Pancreas (tissue), 10 donors: ENCODE data around the gene ZFP92. TPM values are rescaled to one million over a fixed set of nuclear protein-coding genes. Genes with fewer than 3 reads are reported as not detected.

ENCODE experiments used
- ATAC-seq, 4 donors: fragments of 200-7000 bp; cut with Tn5 transposase; one replicate each; pipeline versions ENCODE4 v1.8.0 to v1.9.1; 2020; ENCODE audit warnings: mild to moderate bottlenecking in 4 of 4, moderate library complexity in 4 of 4
- DNase-seq, 6 donors: peaks; one replicate each; pipeline ENCODE4 v3.0.0-alpha.2; 2020
- FAIRE-seq: peaks from 2 replicates; lab custom pipeline; 2012; peaks lifted over from hg19 to GRCh38; lab: Jason Lieb, UNC
- H3K27ac ChIP-seq, 4 donors: fragments of 200-600 bp; sonication (generic); 1 replicate in 3 of 4; 2 replicates in 1 of 4; pipeline versions ENCODE4 v1.5.0 to v1.8.0; 2020
- H3K27me3 ChIP-seq, 4 donors: fragments of 200-600 bp; one replicate each; pipeline ENCODE4 v1.8.0; 2021
- H3K36me3 ChIP-seq, 3 donors: fragments of 200-600 bp; sonication (generic) in 1 of 3; one replicate each; pipeline versions ENCODE4 v1.5.0 to v1.8.0; 2020 to 2021
- H3K4me1 ChIP-seq, 3 donors: fragments of 200-600 bp; one replicate each; pipeline ENCODE4 v1.8.0; 2021
- H3K4me3 ChIP-seq, 4 donors: fragments of 200-600 bp; sonication (generic) in 2 of 4; one replicate each; pipeline versions ENCODE4 v1.5.0 to v1.8.0; 2020 to 2021
- H3K9me3 ChIP-seq, 4 donors: fragments of 200-600 bp; one replicate each; pipeline ENCODE4 v1.8.0; 2021
- WGBS, 2 donors: extraction: QIAGEN DNeasy Blood & Tissue Kit; methylation state at CpG; one replicate each; pipeline ENCODE4 v1.1.7; 2013; 5-methylcytosine and 5-hydroxymethylcytosine counted together
- intact Hi-C, 3 donors: fragments of 100-400 bp; cut with DNase I; formaldehyde crosslinking; loops; one replicate each; pipeline versions ENCODE4 v1.11.1 to v1.14.2; 2022
- polyA plus RNA-seq, 2 donors: library from polyadenylated mRNA; stranded (reverse); fragments of 200-250 nt; gene quantifications; one replicate each; pipeline ENCODE4 v1.2.3, GENCODE V29; 2013
- total RNA-seq, 6 donors: library from RNA; stranded (reverse); fragmentation: NEBNext Ultra II Directional in 4 of 6; extraction: Animal tissue kit (Norgen Biotek cat#: 25700) in 4 of 6; gene quantifications; one replicate each; pipeline versions ENCODE4 v1.2.1 to v1.2.4, GENCODE V29; 2021 to 2023
- TF ChIP-seq, protein P1 (sequence below), 4 donors: fragments of 200-600 bp; sonication (generic) in 3 of 4; IDR thresholded peaks; one replicate each; pipeline versions ENCODE4 v1.5.0 to v1.8.0; 2021; ENCODE audit warnings: antibody characterized with exemption in 4 of 4
- donor health status: healthy with polysubstance abuse.
- donor health status: DM: no; HTN: no; CAD: no; lungs with moderate emphysema.
- donor health status: DM: no; HTN: no; CAD: no.
- donor health status: control.
- donor health status: control.
- donor health status: Bipolar disorder and iron deficiency.
- donor health status: DM: yes; HTN: yes; CAD: no.
- donor health status: DM: no; HTN: no; CAD: no.
- donor health status: DM: no; HTN: no; CAD: no.
- donor health status: DM: yes; HTN: yes; CAD: no.

ZFP92 gene, protein sequence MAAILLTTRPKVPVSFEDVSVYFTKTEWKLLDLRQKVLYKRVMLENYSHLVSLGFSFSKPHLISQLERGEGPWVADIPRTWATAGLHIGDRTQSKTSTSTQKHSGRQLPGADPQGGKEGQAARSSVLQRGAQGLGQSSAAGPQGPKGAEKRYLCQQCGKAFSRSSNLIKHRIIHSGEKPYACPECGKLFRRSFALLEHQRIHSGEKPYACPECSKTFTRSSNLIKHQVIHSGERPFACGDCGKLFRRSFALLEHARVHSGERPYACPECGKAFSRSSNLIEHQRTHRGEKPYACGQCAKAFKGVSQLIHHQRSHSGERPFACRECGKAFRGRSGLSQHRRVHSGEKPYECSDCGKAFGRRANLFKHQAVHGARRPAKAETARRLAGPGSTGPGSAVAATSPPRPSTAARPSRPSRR
- total RNA-seq (under 1 TPM; 0.28 to 1.00 (median 0.42) TPM), polyA plus RNA-seq (under 1 TPM; 0.34 to 0.45 TPM)

DNA sequence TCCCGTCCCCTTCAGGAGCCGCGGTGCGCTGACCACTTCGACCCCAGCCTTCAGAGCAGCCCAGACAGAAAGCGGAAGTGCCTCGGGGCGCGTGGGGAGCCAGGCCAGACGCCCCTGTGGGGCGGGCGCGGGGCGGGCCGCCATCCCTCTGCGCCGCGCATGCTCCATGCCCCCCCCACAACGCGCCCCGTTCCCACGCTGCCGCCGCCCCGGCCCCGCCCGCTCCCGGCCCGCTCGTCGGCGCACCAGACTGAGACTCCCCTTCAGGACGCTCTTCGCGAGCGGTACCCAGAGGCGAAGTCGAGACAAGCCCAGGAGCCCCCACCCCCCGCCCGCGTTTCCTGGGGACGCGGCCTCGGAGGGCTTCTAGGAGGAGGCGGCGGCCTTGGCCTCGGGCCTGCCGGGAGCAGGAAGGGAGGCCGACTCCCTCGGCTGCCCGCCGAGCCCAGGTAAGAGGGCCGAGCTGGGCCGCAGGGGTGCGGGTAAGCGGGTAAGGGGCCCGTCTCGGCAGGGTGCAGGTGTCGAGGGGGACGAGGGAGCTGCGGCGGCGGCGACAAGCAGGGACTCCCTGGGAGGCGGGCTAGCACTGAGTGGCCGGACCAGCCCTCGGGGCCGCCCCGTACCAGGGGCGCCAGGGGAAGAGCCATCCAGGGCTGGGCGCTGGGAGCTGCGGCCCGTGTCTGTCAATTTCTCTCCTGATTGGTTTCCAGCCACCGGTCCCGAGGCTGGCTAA, at the start of gene ZFP92:
Gene ZFP92, plus strand, starts transcription at position 218 of the 733 bp plus-strand sequence. CDS start 6,851 bp downstream, outside the sequence.
- Histone ChIP-seq H3K36me3 (no peaks in the 10 kb centered on the region), H3K9me3 (no peaks in the 10 kb centered on the region), H3K27ac (no peak within 1 kb of the TSS), H3K27me3 (no peaks in the 10 kb centered on the region), H3K4me1 (no peaks in the 10 kb centered on the region), H3K4me3 (peak within 1 kb of the TSS; percentile 14 to 45 (median 28))
- intact Hi-C loops, result no loop called here
- FAIRE-seq, result no peak
- TF ChIP-seq, protein P1, sequence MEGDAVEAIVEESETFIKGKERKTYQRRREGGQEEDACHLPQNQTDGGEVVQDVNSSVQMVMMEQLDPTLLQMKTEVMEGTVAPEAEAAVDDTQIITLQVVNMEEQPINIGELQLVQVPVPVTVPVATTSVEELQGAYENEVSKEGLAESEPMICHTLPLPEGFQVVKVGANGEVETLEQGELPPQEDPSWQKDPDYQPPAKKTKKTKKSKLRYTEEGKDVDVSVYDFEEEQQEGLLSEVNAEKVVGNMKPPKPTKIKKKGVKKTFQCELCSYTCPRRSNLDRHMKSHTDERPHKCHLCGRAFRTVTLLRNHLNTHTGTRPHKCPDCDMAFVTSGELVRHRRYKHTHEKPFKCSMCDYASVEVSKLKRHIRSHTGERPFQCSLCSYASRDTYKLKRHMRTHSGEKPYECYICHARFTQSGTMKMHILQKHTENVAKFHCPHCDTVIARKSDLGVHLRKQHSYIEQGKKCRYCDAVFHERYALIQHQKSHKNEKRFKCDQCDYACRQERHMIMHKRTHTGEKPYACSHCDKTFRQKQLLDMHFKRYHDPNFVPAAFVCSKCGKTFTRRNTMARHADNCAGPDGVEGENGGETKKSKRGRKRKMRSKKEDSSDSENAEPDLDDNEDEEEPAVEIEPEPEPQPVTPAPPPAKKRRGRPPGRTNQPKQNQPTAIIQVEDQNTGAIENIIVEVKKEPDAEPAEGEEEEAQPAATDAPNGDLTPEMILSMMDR (IDR thresholded peaks at IDR 0.05), result no peak
- ATAC-seq, result peak; percentile 58 to 82 (median 66)
- DNase-seq, result no peak
- 2 to 29% methylated on average over 67 to 75 of the region's 75 CpGs for WGBS, 2 donors

DNA sequence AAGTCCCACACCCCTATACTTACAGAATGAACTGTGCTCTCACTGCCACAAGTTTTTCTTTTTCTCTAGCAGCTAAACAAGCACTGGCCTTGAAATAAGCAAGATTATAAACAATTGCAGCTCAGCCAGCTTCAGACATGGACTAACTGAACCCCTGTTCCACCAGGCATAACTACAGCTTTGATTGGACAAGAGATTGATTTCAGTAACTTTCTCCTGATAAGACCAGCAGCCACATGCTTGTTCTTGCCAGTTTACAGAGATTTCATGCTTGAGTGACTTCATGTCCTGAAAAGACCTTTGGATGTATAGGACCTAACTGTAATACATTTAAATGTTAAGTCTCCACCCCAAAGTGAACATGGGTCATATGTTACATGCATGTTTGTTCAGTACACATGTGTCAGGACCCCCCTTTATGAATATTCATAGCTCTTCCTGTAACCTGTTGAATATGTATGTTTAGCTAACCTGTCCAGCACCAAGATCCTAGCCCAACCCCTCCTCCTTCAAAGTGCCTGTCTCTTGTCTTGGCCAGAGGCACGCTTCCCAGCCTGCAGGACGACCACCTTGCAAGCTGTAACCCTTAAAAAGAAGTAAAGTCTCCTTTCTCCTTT, 49.4 kb upstream of the ZFP92 start:
- no peaks in the 10 kb centered on the region for H3K9me3 ChIP-seq
- no peak overlapping the region for H3K27ac ChIP-seq
- H3K4me1 ChIP-seq, result no peaks in the 10 kb centered on the region
- H3K4me3 ChIP-seq, result no peak overlapping the region
- FAIRE-seq (no peak), DNase-seq (no peak), ATAC-seq (peak in 1 of 4 donors; percentile 68)
- WGBS, 2 donors, result 35 to 61% methylated on average over 2 of the region's 2 CpGs
- H3K27me3 ChIP-seq, result peaks cover 0 to 6% (median 0%) of the 10 kb centered on the region in 4 donors
- intact Hi-C loops, result no loop called here
- TF ChIP-seq, protein P1 (IDR thresholded peaks at IDR 0.05), result no peak
- H3K36me3 ChIP-seq, result no peaks in the 10 kb centered on the region

DNA sequence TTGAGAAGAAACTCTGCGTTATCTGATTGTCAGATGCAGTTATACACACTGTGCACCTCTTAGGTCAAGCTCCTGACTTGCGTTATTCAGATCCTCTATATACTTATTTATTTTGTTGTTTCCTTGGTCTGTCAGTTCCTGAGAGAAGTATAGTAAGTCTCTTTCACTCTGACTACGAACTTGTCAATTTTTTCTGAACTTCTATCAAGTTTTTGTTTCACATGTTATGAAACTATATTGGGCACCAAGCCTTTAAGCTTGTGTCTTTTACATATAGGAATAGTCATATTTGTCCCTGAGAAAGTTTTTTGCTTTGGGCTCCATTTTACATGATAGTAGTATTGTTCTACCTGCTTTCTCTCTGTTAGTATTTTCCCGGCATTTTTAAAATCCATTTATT, 45.6 kb upstream of the ZFP92 start:
- TF ChIP-seq, protein P1 (IDR thresholded peaks at IDR 0.05), result no peak
- no peaks in the 10 kb centered on the region for H3K9me3 ChIP-seq
- no peak overlapping the region for H3K27ac ChIP-seq
- H3K27me3 ChIP-seq, result peaks cover 0 to 6% (median 0%) of the 10 kb centered on the region in 4 donors
- 73 to 89% methylated on average over 4 of the region's 4 CpGs for WGBS, 2 donors
- no peak for DNase-seq
- intact Hi-C loops, result no loop called here
- no peaks in the 10 kb centered on the region for H3K36me3 ChIP-seq
- no peak for ATAC-seq
- H3K4me3 ChIP-seq, result no peak overlapping the region
- FAIRE-seq, result no peak
- no peaks in the 10 kb centered on the region for H3K4me1 ChIP-seq

DNA sequence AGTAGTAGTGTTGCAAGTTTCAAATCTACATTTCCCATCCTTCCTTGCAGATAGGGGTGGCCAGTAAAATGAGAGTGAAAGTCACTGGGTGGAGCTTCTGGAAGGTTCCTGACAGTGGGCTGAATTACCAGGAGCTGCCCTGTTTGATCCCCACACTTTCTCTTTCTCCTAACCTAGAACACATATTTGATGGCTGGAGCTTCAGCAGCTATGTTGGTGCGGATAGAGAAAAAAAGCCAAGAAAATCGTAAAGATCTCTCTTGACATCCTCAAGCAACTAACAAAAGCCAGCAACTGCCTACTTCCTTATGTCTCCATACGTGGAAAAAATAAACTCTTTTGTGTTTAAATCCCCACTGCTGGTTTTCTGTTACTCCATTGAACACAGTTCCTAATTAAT, 45.2 kb upstream of the ZFP92 start:
- H3K27me3 ChIP-seq, result peaks cover 0 to 6% (median 0%) of the 10 kb centered on the region in 4 donors
- ATAC-seq (no peak), FAIRE-seq (no peak), DNase-seq (no peak)
- no peaks in the 10 kb centered on the region for H3K4me1 ChIP-seq
- H3K36me3 ChIP-seq, result no peaks in the 10 kb centered on the region
- TF ChIP-seq, protein P1 (IDR thresholded peaks at IDR 0.05), result no peak
- WGBS, 2 donors, result 79 to 92% methylated on average over 3 of the region's 3 CpGs
- H3K27ac ChIP-seq, result no peak overlapping the region
- no peak overlapping the region for H3K4me3 ChIP-seq
- no peaks in the 10 kb centered on the region for H3K9me3 ChIP-seq
- intact Hi-C loops, result no loop called here
